Measurements from ENCODE around the gene FGR. TPM values are rescaled to one million over a fixed set of nuclear protein-coding genes. Genes with fewer than 3 reads are reported as not detected.

FGR gene
- polyA plus RNA-seq, 5 donors, result 3.0 to 4.9 (median 4.4) TPM

DNA sequence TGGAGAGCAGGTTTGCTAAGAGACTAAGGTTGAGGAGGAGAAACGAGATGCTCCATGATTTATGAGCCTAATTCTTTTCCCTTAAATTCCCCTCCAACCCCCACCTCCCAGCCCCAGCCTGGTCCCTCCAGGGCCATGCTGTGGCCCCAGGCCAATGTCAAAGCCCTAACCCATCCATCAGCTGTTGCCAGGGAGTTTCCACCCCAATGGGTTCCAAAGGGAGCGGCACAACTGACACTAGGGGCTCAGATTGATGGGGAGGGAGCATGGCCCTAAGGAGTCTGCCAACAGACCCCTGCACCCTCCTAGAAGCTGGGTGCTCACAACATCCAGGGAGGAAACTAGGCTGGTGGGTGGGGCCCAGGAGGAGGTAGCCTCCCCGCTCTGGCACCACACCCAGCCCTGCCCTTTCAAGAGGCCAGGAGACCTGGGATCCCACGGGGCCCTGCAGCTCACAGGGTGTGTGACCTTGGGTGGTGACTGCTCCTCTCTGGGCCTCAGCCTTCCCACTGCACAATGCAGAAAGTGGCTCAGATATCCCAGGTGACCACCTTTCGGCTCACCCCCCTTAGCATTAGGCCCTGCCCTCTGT lies 44.0 kb downstream of the FGR start:
- DNase-seq, result no peak

DNA sequence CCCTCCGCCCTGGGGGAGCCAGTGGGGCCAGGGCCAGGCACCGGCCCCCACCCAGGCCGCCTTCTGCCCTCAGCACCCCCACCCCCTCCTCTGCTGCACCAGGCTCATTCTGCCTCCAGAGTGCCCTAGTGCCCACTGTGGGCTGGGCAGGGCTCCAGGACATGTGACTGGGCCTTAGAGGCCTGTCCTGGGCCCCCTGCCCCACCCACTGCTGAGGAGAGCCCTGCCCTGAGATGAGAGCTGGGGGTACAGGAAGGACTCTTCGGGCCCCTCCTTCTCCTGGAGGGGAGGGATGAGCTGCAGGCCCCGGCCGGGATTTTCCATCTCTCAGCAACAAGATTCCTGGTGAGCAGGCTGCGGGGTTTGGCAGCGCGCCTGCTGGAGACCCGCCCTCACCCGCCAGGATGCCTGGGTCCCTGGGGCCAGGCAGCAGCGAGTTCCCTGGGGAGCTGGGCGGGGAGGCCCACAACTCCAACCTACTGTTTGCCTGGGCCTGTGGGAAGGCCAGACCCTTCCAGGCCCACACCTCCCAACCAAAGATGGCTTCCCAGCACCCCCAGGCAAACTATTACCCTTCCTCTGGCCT lies 45.1 kb downstream of the FGR start:
- no peak for DNase-seq

DNA sequence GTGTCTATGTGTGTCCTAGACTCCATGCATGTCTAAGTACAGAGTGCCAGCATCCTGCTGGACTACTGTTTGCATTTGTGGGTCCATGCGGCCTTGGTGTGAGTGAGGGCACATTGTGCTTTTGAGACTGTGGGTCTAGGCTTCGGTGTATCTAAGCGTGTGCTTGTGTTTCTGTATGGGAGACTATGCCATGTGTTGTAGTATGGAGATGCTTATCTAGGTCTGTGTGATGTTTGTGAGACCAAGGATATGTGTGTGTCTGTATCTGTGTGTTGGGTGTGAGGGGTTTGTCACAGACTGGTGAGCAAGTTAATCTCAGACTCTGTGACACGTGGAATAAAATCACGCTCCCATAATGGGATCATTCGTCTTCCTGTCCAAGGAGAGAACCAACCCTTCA lies 45.5 kb downstream of the FGR start:
- no peak for DNase-seq

DNA sequence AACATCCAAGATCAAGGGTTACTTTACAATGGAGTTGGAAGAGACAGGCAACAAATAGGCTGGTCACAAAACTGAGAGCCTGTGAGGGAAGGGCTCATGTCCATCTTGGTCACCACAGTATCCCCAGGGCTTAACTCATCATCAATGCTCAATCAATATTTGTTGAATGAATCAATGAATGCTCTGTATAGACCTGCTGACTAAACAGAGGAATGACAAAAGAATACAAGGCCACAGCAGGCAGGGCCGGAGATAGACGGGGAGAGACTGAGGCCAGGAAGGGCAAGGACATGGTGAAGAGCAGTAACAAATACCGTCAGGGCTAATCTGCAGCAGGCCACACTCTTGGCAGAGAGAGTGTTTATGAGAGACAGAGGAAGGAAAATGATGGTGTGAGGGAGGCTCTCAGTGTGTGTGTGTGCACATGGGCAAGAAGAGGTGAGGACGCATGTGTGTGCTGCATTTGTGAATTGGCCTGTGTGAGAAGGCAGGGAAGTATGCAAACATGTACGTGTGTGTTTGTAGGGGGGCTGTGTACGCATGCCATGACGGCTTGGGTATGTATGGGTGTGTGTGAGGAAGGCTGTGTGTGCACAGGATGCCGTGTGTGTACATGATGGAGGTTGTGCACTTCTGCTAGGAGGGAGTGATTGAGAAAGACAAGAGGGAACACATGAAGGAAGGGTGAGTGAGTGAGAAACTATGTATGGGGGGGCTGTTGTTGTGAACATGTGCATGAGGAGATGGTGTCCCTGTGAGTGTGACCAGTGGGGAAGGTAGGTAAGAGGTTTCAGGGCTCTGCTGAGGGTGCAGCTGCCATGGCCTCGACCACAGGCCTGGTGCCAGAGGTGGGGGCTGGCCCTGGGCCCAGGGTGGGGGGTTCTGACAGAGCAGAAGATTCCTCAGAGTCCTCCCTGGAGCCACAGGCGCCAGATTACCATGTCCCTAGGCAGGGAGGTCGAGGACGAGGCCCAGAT lies 46.4 kb downstream of the FGR start:
- DNase-seq, result no peak

DNA sequence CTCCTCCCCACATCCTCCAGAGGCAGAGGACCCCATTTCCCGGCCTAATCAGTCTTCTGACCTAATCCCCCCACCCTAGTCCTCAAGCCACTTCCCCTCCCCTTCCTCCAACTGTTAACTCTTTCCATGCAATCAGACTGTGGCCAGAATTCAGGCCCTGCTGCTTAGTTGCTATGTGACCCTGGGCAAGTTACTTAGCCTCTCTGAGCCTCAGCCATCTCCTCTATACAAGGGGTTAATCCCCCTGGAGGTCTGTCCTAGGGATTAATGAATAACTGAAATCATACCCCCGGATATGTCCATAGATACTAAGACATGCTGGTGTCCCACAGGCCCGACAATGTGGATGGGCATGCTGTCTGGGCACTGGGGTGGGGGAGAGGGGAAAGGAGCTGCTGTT lies 49.3 kb downstream of the FGR start:
- DNase-seq, result no peak

DNA sequence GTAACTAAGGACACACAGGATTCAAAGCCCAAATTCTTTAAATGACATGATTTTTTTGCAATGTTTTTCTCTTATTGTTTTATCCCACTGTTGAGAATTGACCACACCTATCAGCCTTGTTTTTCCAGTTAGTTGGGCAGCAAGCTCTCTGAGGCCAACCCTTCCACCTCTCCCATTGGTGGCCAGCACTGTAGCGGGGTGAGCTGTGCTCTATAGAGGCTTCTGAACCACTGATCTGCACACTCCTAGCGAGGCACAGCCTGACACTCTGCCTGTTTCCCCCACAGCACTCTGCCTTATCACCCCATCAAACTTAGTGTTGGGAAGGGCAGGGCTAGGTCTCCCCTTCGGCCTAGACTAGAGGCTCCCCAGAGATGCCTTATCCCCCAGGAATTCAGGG lies 50.5 kb downstream of the FGR start:
- no peak for DNase-seq

DNA sequence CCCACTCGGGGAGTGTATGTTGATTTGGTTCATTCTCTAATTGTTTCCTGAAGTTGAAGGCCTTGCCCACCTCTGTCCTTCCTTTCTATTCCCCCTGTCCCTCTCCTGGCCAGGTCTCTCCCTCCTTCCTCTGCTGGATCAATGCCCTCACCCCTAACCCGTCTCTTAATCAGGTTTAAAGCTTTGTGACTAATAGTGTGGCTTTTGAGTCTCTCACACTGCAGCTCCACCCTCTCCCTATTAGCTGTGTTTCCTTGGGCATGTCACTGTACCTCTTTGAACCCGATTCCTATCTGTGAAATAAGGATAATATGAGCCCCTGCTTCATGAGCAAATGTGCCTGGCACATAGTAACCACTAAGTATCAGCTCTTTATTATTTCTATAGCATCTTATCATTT lies 51.5 kb downstream of the FGR start:
- no peak for DNase-seq

DNA sequence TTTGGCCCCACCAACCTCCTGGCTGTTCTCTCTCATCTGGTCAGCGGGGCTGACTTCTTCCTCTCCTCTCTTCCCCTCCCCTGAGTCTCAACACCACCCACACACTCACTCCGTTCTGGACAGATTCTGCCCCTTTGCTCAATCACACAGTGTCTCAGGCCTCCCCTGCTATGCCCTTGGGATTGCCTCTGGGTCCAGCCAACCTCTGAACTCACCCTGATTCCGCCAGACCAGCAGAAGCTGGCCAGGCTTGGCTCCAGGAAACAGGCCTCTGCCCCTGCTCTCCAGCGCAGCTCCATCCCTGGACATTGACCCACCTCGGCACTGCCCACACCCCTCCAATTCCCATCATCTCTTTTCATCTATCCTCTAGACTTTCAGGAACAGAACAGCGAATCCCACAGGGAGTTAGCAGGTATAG lies 53.2 kb downstream of the FGR start:
- no peak for DNase-seq

DNA sequence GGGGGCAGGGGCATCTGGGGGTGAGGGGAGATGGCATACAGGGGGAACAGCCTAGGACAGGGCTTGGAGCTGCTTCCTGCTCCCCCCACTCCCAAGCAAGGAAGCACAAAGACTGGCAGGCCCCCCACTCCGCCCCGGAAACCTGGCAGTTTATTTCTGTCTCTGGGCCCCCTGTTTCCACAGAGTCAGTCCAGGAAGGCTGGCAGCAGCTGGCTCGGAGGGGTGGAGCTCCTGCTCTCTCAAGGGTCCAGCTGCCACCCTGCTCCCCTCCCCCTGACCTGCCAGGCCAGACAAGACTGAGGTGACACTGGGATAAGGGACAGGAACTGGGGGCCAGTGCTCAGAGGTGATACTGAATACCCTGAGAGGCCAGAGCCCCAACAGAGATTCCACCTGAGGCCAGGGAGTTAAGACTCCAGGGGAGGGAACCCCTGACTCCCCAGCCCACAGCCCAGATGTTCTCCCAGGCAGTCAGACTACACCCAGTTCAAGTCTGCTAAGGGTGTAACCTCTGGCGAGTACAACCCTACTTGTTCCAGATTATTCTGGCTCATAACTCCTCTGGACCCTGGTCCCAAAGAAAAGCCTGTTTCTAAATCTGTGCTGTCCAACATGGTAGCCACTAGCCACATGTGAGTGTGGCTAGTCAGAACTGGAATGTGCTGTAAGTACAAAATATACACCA lies 57.3 kb downstream of the FGR start:
- no peak for DNase-seq

DNA sequence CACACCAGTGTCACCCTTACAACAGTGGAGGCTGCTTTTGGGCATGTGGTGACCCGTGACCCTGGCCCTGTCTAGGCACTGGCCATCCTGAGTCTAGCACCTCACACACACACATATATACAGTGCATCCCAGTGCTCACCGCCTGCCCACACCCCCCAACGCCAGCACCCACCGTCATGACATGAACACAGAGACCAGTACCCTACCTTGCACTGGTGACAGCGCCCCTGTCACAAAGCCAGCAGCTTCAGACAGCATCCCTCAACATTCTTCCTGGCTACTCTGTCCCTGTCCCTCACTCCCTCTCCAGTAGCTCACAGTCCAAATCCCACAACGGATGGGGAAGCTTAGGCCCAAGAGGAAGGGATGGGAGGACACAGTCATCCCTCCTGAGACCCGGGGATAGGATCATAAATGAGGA lies 58.2 kb downstream of the FGR start:
- DNase-seq, result no peak

DNA sequence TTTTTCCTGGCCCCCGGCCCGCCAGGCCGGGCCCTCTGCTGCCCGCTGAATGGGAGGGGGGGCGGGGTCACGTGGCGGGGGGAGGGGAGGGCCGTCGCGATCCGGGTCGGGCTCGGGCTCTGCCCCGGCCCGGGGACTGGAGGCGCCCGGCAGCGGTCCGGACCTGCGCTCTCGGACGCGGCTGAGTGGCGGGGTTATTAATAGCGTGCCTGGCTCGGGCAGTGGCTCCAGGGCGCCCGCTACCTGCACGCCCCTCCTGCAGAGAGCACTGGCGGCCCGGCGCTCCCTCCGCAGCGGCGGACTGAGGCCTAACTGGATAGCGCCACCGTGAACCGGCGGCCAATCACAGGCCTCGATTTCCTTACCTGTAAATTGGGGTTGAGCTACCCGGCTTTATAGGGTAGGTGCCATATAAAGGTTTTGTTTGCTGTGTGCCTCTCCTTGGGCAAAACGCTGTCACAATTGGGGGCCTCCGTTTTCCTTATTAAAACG lies 59.1 kb downstream of the FGR start:
- DNase-seq, result no peak

DNA sequence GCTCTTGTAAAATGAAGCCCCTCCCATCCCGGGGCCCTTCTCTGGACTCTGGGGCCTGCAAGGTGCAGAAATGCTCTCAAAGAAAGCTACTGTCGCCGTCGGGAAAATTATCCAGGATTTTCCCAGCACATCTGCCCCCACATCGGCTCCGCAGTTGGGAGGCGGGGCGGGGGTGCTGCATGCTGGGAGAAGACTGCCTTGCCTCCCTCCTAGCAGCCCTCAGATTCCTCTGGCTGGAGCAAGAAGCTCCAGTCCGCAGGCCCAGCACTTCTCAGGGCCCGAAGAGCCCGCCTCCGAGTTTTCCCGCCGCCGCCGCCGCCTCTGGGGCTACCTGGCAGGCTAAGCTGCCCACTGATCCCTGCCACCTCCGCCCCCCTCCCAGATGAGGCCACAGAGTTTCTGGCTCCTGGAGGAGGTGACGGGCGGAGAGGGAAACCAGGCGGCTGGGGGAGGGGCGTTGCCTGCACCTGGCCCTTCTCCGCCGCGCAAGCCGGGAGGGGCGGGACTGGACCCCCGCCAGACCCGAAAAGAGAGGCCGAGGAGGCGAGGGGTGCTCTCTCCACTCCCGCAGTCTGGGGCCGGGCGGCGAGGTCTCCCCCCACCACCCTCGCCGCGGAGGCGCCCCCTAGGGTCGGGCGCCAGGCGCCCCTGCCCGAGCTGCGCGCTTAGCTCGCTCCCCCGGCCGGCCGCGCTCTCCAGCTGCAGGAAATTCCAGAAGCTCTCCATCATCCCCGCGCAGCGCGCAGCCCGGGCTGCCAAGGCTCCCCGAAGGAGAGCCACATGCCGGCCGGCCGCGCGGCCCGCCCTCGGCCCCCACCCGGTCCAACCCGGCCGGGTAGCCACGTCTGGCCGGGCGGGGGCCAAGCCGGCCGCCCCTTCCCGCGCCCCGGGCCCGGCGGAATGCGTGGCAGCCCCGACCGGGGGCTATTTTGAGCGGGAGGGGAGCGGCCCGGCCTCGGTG lies 59.8 kb downstream of the FGR start:
- peak; percentile 79 to 85 for DNase-seq

DNA sequence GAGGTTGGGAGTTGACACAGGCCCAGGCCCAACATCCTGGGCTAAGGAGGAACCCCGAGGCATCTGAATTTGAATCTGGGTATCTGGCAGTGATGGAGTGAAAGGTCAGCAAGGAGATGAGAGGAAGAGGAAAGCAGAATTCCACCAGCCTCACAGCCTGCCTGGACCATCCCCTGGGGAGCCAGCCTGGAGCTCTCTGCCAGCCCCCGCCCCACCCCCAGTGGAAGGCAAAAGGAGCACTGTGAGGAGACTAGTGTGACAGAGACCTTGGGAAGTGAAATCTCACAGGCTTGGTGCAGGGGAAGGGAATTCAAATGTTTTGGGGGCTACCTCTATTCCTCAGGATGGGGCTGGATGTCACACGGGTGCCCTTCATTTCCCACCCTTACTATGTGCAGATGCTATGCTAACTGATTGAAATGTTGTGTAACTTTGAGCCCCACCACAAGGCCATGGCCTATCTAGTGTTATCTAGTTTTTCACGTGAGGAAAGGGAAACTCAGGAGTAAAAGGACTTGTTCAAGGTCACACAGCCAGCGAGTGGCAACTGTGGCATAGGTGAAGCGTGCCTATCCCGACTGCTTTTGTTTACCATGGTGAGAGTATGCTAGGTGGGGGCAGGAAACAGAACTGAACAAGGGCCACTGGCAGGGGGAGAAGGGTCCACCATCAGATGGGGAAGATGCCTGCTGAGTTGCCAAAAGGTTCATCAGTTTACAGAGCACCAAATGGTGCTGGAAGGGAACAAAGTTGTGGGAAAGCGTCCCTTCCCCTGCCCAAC lies 60.8 kb downstream of the FGR start:
- DNase-seq, result no peak

DNA sequence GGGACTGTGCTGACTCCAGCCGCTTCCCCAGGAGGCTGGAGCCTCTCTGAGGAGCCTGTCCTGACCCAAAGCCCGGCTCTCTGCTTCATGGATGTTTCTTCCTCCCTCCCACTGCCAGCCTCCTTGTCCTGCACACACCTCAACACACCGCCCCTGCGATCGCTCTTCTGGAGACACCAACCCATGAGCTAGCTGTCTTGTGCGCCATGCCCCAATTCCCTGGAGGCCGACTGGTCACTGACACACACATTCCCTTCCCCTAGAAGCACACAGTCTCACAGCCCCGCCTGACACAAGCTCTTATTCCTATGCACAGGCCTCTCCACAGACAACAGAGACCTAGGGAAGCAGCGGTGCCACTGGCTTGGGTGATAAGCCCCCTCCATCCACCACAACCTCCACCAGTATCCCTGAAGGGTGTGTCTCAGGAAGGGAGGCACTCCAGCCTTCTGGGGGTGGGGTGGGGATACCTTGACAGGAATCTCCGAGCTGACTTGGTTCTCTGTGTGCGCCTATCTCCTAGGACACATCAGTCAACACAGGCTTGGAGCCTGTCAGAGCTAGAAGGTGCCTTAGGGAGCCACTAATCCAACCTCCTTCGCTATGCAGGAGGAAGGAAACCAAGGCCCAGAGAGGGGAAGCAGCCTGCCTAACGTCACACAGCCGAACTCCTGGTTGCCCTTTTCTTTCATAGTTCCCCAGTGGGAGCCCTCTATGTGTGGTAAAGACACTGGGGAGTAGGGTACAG lies 62.1 kb downstream of the FGR start:
- no peak for DNase-seq

DNA sequence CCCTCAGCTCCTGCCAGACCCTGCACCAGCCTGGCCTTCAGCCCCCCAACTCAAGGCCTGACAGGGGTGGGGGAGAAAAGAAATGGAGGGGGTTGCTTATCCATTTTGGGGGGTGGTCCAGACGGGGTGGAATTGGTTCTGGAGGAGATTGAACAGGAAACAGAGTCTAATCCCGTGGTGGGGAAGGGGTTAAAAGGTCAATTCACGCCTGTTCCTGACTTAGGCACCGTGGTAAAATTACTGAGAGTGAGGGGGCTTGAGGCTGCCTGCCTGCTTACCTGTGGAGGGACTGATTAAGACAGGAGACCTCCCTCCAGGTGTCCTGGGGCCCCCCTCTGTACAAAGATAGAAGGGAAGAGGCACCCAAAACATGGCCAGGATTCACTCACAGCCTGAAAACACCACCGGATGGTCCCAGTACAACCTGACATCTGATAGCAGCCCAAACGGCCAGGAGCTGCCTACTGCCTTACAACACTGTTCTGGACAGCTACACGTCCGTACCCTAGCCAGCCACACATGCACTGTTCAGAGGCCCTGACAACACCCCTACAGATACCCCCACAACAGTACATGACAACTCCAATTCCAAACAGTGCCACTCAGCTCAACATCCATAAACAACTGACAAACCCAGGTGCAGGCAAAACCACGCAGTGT lies 62.8 kb downstream of the FGR start:
- DNase-seq, result no peak

DNA sequence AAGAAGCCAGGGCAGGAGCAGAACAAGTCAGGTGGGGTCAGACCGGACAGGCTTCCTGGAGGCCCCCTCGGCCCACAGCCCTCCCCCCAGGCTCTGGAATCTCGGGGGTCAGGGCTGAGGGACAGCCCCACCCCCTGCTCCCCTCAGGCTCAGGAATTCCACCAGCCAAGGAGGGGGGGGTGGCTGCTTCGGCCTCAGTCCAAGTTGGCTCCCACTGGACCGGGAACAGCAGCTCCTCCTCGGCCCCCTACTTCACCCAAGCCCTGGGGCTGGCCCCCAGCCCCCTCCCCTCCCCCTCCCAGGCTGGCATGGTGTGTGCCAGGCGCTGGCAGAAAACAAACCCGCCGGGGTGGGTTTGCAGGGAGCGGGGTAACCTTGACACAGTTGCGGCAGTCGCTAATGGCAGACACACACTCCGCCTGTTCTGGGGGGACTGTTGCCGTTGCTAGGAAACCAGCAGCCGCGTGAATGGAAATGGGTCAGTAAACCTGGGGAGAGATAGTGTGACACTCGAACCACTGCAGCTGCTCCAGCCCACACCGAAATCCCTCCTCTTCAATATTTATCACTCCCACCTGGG lies 63.5 kb downstream of the FGR start:
- peak; percentile 68 to 69 for DNase-seq

DNA sequence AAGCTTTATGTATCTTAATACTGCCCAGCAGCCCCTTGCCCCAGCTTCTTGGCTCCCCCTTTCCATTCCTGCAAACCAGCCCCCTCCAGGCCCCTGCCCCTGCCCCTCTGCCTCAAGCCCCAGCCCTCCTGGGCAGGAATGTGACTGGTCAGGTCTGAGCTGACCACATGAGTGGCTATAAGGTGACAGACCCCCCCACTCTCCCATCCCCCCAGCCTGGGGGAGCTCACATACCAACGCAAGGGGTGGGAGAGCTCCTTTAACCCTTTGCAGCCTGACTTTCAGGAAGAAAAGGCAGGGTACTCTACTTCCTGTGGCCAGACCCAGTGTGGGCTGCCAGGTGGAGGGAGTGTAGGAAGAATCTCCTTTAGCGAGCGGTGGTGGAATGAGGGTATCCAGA lies 64.2 kb downstream of the FGR start:
- no peak for DNase-seq

DNA sequence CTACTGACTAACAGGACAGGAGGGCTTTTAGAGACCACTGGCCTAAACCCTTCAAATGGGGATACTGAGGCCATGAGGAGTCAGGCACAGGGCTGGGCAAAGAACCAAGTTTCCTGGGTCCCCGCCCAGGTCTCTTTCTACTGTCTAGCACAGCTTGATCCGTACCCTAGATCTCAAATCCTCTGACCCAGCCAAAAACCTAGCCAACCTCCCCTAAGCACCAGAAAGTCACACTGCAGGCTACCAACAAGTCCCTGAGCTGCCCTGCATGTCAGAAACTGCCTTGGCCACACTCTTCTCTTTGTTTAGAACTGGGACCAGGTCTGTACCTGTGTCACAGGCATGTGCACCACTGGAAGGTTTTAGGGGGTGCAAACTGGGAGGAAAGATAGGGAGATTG lies 64.6 kb downstream of the FGR start:
- DNase-seq, result no peak
